Tibial nerve (tissue), 4 donors: ENCODE results near the gene HAUS7. TPM values are rescaled to one million over a fixed set of nuclear protein-coding genes. Genes with fewer than 3 reads are reported as not detected.

Experiments used
- DNase-seq, 2 donors: peaks; one replicate each; pipeline ENCODE4 v3.0.0-alpha.2; 2019; ENCODE audit warnings: low spot score in 2 of 2
- H3K27ac ChIP-seq, 4 donors: fragments of 200-600 bp; sonication (generic) in 3 of 4; one replicate each; pipeline ENCODE4 v1.5.1; 2017 to 2019; ENCODE audit warnings: mild to moderate bottlenecking in 1 of 4
- H3K27me3 ChIP-seq, 2 donors: fragments of 200-600 bp; sonication (generic) in 1 of 2; one replicate each; pipeline versions ENCODE4 v1.5.1 to v1.6.0; 2017 to 2019
- H3K36me3 ChIP-seq, 3 donors: fragments of 200-600 bp; sonication (generic); one replicate each; pipeline ENCODE4 v1.5.1; 2018 to 2019
- H3K4me1 ChIP-seq, 4 donors: fragments of 200-600 bp; sonication (generic) in 3 of 4; one replicate each; pipeline ENCODE4 v1.5.1; 2017 to 2019
- H3K4me3 ChIP-seq, 4 donors: fragments of 200-600 bp; sonication (generic) in 3 of 4; one replicate each; pipeline ENCODE4 v1.5.1; 2017 to 2019; ENCODE audit warnings: mild to moderate bottlenecking in 1 of 4, moderate library complexity in 1 of 4
- H3K9me3 ChIP-seq, 4 donors: fragments of 200-600 bp; sonication (generic) in 3 of 4; one replicate each; pipeline ENCODE4 v1.5.1; 2017 to 2019
- CTCF ChIP-seq, 5 experiments: fragments of 200-600 bp in 3 of 5; fragments of 450-650 bp in 2 of 5; sonication (generic) in 3 of 5; IDR thresholded peaks; one replicate each; pipeline ENCODE4 v1.5.1; 2016 to 2019; ENCODE audit warnings: antibody characterized with exemption in 5 of 5, mild to moderate bottlenecking in 3 of 5, moderate library complexity in 2 of 5
- EP300 ChIP-seq, 2 donors: sonication (generic); formaldehyde crosslinking; IDR thresholded peaks; one replicate each; pipeline ENCODE4 v1.6.1; 2017; ENCODE audit warnings: antibody characterized with exemption in 2 of 2, mild to moderate bottlenecking in 1 of 2
- POLR2A ChIP-seq, 2 donors: fragments of 450-650 bp; IDR thresholded peaks; one replicate each; pipeline ENCODE4 v1.6.1; 2017; ENCODE audit warnings: antibody characterized with exemption in 2 of 2, mild to moderate bottlenecking in 2 of 2, moderate library complexity in 2 of 2
- WGBS, 2 donors: methylation state at CpG; one replicate each; pipeline ENCODE4 v1.1.5; 2018; 5-methylcytosine and 5-hydroxymethylcytosine counted together
- total RNA-seq, 4 donors: library from RNA; depleted of rRNA; stranded (reverse); fragments of >200 nt; gene quantifications; one replicate each; pipeline ENCODE4 v1.1.0, GENCODE V29; 2016

The HAUS7 gene
- total RNA-seq, 4 donors from 2014 or later, result 27.8 to 79.8 (median 30.6) TPM

GRCh38 chrX:153499341-153499740 is 29.0 kb upstream of the HAUS7 start:
- DNase-seq, result no peak
- H3K27me3 ChIP-seq, result no peaks in the 10 kb centered on the region
- 65% methylated on average over 15 of the region's 15 CpGs; no CpG with 5 or more reads in 1 of the 2 donors for WGBS, 2 donors
- peaks cover 0 to 52% (median 0%) of the 10 kb centered on the region in 4 donors for H3K4me1 ChIP-seq
- TF ChIP-seq POLR2A (IDR thresholded peaks at IDR 0.05) (no peak), EP300 (IDR thresholded peaks at IDR 0.05) (no peak), CTCF (IDR thresholded peaks at IDR 0.05) (no peak)
- H3K36me3 ChIP-seq, result no peaks in the 10 kb centered on the region
- no peaks in the 10 kb centered on the region for H3K9me3 ChIP-seq
- peak overlapping the region in 2 of 4 donors; percentile 24 to 70 for H3K27ac ChIP-seq
- H3K4me3 ChIP-seq, result no peak overlapping the region

- H3K27ac ChIP-seq, result no peak overlapping the region
- H3K4me3 ChIP-seq, result no peak overlapping the region
- H3K9me3 ChIP-seq, result no peaks in the 10 kb centered on the region
- no peaks in the 10 kb centered on the region for H3K27me3 ChIP-seq
- H3K4me1 ChIP-seq, result peaks cover 0 to 60% (median 0%) of the 10 kb centered on the region in 4 donors
- no peaks in the 10 kb centered on the region for H3K36me3 ChIP-seq
- TF ChIP-seq EP300 (IDR thresholded peaks at IDR 0.05) (no peak), CTCF (IDR thresholded peaks at IDR 0.05) (no peak), POLR2A (IDR thresholded peaks at IDR 0.05) (no peak)
- DNase-seq, result no peak
- WGBS, 2 donors, result 88 to 95% methylated on average over 6 to 7 of the region's 7 CpGs
Measured at GRCh38 chrX:153498453-153498852, 28.1 kb upstream of the HAUS7 start.

GRCh38 chrX:153496590-153496959 is 26.2 kb upstream of the HAUS7 start:
- Histone ChIP-seq H3K36me3 (no peaks in the 10 kb centered on the region), H3K27ac (peak overlapping the region in 2 of 4 donors; percentile 77 to 81), H3K27me3 (no peaks in the 10 kb centered on the region), H3K4me3 (peak overlapping the region in 1 of 4 donors; percentile 47), H3K9me3 (no peaks in the 10 kb centered on the region), H3K4me1 (peaks cover 0 to 56% (median 0%) of the 10 kb centered on the region in 4 donors)
- TF ChIP-seq POLR2A (IDR thresholded peaks at IDR 0.05), result no peak
- no peak for TF ChIP-seq CTCF (IDR thresholded peaks at IDR 0.05)
- TF ChIP-seq EP300 (IDR thresholded peaks at IDR 0.05), result no peak
- no peak for DNase-seq
- WGBS, 2 donors, result 16 to 54% methylated on average over 5 to 8 of the region's 8 CpGs

- Histone ChIP-seq H3K4me3 (peak overlapping the region in 1 of 4 donors; percentile 47), H3K27me3 (no peaks in the 10 kb centered on the region), H3K9me3 (no peaks in the 10 kb centered on the region), H3K36me3 (no peaks in the 10 kb centered on the region), H3K4me1 (peaks cover 0 to 53% (median 0%) of the 10 kb centered on the region in 4 donors), H3K27ac (peak overlapping the region in 2 of 4 donors; percentile 77 to 81)
- 47 to 61% methylated on average over 2 to 18 of the region's 18 CpGs for WGBS, 2 donors
- DNase-seq, result no peak
- TF ChIP-seq EP300 (IDR thresholded peaks at IDR 0.05) (no peak), CTCF (IDR thresholded peaks at IDR 0.05) (no peak)
Measured at GRCh38 chrX:153495903-153496589, 25.7 kb upstream of the HAUS7 start.

GRCh38 chrX:153495362-153495751 is 25.0 kb upstream of the HAUS7 start:
- WGBS, 2 donors, result 15 to 59% methylated on average over 4 to 17 of the region's 17 CpGs
- Histone ChIP-seq H3K9me3 (no peaks in the 10 kb centered on the region), H3K4me3 (peak overlapping the region; percentile 12 to 47 (median 31)), H3K36me3 (no peaks in the 10 kb centered on the region), H3K27ac (peak overlapping the region; percentile 22 to 81 (median 64)), H3K27me3 (no peaks in the 10 kb centered on the region), H3K4me1 (peaks cover 0 to 52% (median 0%) of the 10 kb centered on the region in 4 donors)
- TF ChIP-seq CTCF (IDR thresholded peaks at IDR 0.05), result no peak
- no peak for TF ChIP-seq EP300 (IDR thresholded peaks at IDR 0.05)
- no peak for TF ChIP-seq POLR2A (IDR thresholded peaks at IDR 0.05)
- DNase-seq, result no peak
